ENCODE measurements around the gene WFS1.

DNA sequence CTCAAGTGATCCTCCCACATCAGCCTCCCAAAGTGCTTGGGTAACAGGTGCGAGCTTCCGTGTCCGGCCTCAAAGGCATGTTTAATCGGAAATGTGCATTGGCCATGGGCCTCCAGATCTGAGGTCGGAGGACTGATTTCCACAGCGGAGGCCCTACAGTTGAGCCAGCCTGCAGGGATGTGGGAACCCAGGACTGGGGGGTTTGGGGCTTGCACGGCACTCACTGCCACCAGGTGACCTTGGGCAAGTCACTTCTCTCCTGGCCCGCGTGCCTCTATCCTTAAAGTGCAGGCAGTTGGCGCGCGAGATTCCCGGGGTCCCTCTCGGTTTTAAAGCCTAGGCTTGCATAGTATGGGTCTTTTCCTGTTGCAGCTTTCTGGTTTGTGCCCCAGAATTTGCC, 18.3 kb upstream of the WFS1 start:
- TF ChIP-seq, protein P1, sequence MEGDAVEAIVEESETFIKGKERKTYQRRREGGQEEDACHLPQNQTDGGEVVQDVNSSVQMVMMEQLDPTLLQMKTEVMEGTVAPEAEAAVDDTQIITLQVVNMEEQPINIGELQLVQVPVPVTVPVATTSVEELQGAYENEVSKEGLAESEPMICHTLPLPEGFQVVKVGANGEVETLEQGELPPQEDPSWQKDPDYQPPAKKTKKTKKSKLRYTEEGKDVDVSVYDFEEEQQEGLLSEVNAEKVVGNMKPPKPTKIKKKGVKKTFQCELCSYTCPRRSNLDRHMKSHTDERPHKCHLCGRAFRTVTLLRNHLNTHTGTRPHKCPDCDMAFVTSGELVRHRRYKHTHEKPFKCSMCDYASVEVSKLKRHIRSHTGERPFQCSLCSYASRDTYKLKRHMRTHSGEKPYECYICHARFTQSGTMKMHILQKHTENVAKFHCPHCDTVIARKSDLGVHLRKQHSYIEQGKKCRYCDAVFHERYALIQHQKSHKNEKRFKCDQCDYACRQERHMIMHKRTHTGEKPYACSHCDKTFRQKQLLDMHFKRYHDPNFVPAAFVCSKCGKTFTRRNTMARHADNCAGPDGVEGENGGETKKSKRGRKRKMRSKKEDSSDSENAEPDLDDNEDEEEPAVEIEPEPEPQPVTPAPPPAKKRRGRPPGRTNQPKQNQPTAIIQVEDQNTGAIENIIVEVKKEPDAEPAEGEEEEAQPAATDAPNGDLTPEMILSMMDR (IDR thresholded peaks at IDR 0.05): no peak
- TF ChIP-seq POLR2A (IDR thresholded peaks at IDR 0.05): no peak
